ENCODE data around the gene CENPB.

GRCh38 chr20:3797592-3798372 is 11.2 kb upstream of the CENPB start:
- TF ChIP-seq CTCF (IDR thresholded peaks at IDR 0.05): no peak
- no peak for TF ChIP-seq POLR2A (IDR thresholded peaks at IDR 0.05)

All from esophagus squamous epithelium (tissue), 4 donors.